Activated naive CD8-positive, alpha-beta T cell treated with anti-CD3 and anti-CD28 coated beads, Interleukin-2, amount 50 U/mL, for 16 hours (primary cell): ENCODE measurements around the gene PXDC1.

Experiments
- DNase-seq: peaks from one replicate; pipeline ENCODE4 v3.0.0-alpha.2; 2020; ENCODE audit warnings: low read depth, low spot score

Gene PXDC1

GRCh38 chr6:3747100-3747737 lies 4.3 kb downstream of the PXDC1 start:
- no peak for DNase-seq

- no peak for DNase-seq
Measured at GRCh38 chr6:3746696-3747095, 4.8 kb downstream of the PXDC1 start.

- DNase-seq = no peak
Measured at GRCh38 chr6:3746119-3746691, 5.3 kb downstream of the PXDC1 start.

- DNase-seq = no peak
Measured at GRCh38 chr6:3745566-3746118, 5.9 kb downstream of the PXDC1 start.

GRCh38 chr6:3744901-3745470 lies 6.5 kb downstream of the PXDC1 start:
- DNase-seq = no peak

GRCh38 chr6:3744211-3744900 lies 7.2 kb downstream of the PXDC1 start:
- no peak for DNase-seq

- DNase-seq = no peak
Measured at GRCh38 chr6:3743541-3743940, 8.0 kb downstream of the PXDC1 start.

GRCh38 chr6:3742426-3743344 lies 8.8 kb downstream of the PXDC1 start:
- peak; percentile 80 for DNase-seq

GRCh38 chr6:3742076-3742425 lies 9.5 kb downstream of the PXDC1 start:
- DNase-seq = no peak

GRCh38 chr6:3741477-3741871 lies 10.0 kb downstream of the PXDC1 start:
- DNase-seq = no peak

GRCh38 chr6:3740551-3741476 lies 10.7 kb downstream of the PXDC1 start:
- DNase-seq = no peak

GRCh38 chr6:3739311-3739897 lies 12.1 kb downstream of the PXDC1 start:
- no peak for DNase-seq

- DNase-seq = no peak
Measured at GRCh38 chr6:3738381-3739131, 13.0 kb downstream of the PXDC1 start.

- no peak for DNase-seq
Measured at GRCh38 chr6:3737831-3738210, 13.7 kb downstream of the PXDC1 start.

GRCh38 chr6:3737149-3737830 lies 14.2 kb downstream of the PXDC1 start:
- DNase-seq = no peak

- no peak for DNase-seq
Measured at GRCh38 chr6:3735029-3735605, 16.4 kb downstream of the PXDC1 start.

- no peak for DNase-seq
Measured at GRCh38 chr6:3734023-3734422, 17.5 kb downstream of the PXDC1 start.

GRCh38 chr6:3733321-3733925 lies 18.1 kb downstream of the PXDC1 start:
- DNase-seq = no peak
